ENCODE measurements around the gene GNL1.

The GNL1 gene

GRCh38 chr6:30515106-30515505, 41.2 kb downstream of the GNL1 start:
- DNase-seq (ENCODE audit: low read depth), result no peak
- TF ChIP-seq MAX (IDR thresholded peaks at IDR 0.05; ENCODE audit: low read depth, low read length), result no peak
- no peak for TF ChIP-seq CTCF (IDR thresholded peaks at IDR 0.05; ENCODE audit: low read depth, low read length)
- no peak for TF ChIP-seq POLR2A (IDR thresholded peaks at IDR 0.05; ENCODE audit: extremely low read depth, insufficient read length)
- TF ChIP-seq MYC (IDR thresholded peaks at IDR 0.05; ENCODE audit: low read depth, low read length), result no peak
- no peak overlapping the region for H3K4me3 ChIP-seq (ENCODE audit: low read depth, low read length)

GRCh38 chr6:30513451-30513850, 42.8 kb downstream of the GNL1 start:
- no peak for DNase-seq (ENCODE audit: low read depth)
- no peak overlapping the region for H3K4me3 ChIP-seq (ENCODE audit: low read depth, low read length)
- TF ChIP-seq MAX (IDR thresholded peaks at IDR 0.05; ENCODE audit: low read depth, low read length) (no peak), MYC (IDR thresholded peaks at IDR 0.05; ENCODE audit: low read depth, low read length) (no peak), POLR2A (IDR thresholded peaks at IDR 0.05; ENCODE audit: extremely low read depth, insufficient read length) (no peak), CTCF (IDR thresholded peaks at IDR 0.05; ENCODE audit: low read depth, low read length) (no peak)

GRCh38 chr6:30511169-30511546, 45.1 kb downstream of the GNL1 start:
- no peak overlapping the region for H3K4me3 ChIP-seq (ENCODE audit: low read depth, low read length)
- no peak for DNase-seq (ENCODE audit: low read depth)
- TF ChIP-seq MYC (IDR thresholded peaks at IDR 0.05; ENCODE audit: low read depth, low read length) (no peak), CTCF (IDR thresholded peaks at IDR 0.05; ENCODE audit: low read depth, low read length) (no peak), POLR2A (IDR thresholded peaks at IDR 0.05; ENCODE audit: extremely low read depth, insufficient read length) (no peak), MAX (IDR thresholded peaks at IDR 0.05; ENCODE audit: low read depth, low read length) (no peak)

GRCh38 chr6:30510419-30511168, 45.7 kb downstream of the GNL1 start:
- TF ChIP-seq CTCF (IDR thresholded peaks at IDR 0.05; ENCODE audit: low read depth, low read length), result no peak
- no peak for TF ChIP-seq MYC (IDR thresholded peaks at IDR 0.05; ENCODE audit: low read depth, low read length)
- TF ChIP-seq POLR2A (IDR thresholded peaks at IDR 0.05; ENCODE audit: extremely low read depth, insufficient read length), result no peak
- TF ChIP-seq MAX (IDR thresholded peaks at IDR 0.05; ENCODE audit: low read depth, low read length), result no peak
- no peak overlapping the region for H3K4me3 ChIP-seq (ENCODE audit: low read depth, low read length)
- no peak for DNase-seq (ENCODE audit: low read depth)

GRCh38 chr6:30508890-30509736, 47.2 kb downstream of the GNL1 start:
- DNase-seq (ENCODE audit: low read depth), result peak; percentile 87
- peak overlapping the region; percentile 32 for H3K4me3 ChIP-seq (ENCODE audit: low read depth, low read length)
- TF ChIP-seq MYC (IDR thresholded peaks at IDR 0.05; ENCODE audit: low read depth, low read length), result no peak; the same call in 1 of the 2 replicates
- no peak for TF ChIP-seq CTCF (IDR thresholded peaks at IDR 0.05; ENCODE audit: low read depth, low read length)
- no peak for TF ChIP-seq MAX (IDR thresholded peaks at IDR 0.05; ENCODE audit: low read depth, low read length)
- TF ChIP-seq POLR2A (IDR thresholded peaks at IDR 0.05; ENCODE audit: extremely low read depth, insufficient read length), result no peak
